Chondrocyte (in vitro differentiated cells): ENCODE results near the gene STK32B. TPM values are rescaled to one million over a fixed set of nuclear protein-coding genes. Genes with fewer than 3 reads are reported as not detected.

Experiments used
- DNase-seq: peaks from one replicate; pipeline ENCODE4 v3.0.0; 2021; ENCODE audit warnings: mixed read lengths, low spot score
- H3K27ac Mint-ChIP-seq: one replicate; pipeline ENCODE4 v1.8.0; 2021; ENCODE audit warnings: mild to moderate bottlenecking, moderate library complexity, mixed read lengths; ENCODE audit not compliant: unreplicated experiment
- H3K27me3 Mint-ChIP-seq: 2 replicates; pipeline ENCODE4 v1.8.0; 2021; ENCODE audit warnings: low read depth, mixed read lengths
- H3K36me3 Mint-ChIP-seq: 2 replicates; pipeline ENCODE4 v1.8.0; 2021; ENCODE audit warnings: low read depth, mixed read lengths
- H3K4me1 Mint-ChIP-seq: 2 replicates; pipeline ENCODE4 v1.8.0; 2021; ENCODE audit warnings: low read depth, mild to moderate bottlenecking, mixed read lengths
- H3K4me3 Mint-ChIP-seq: one replicate; pipeline ENCODE4 v1.8.0; 2021; ENCODE audit warnings: mild to moderate bottlenecking, moderate library complexity, mixed read lengths; ENCODE audit not compliant: unreplicated experiment
- H3K9me3 Mint-ChIP-seq: 2 replicates; pipeline ENCODE4 v1.8.0; 2021; ENCODE audit warnings: low read depth, mixed read lengths
- total RNA-seq: library from RNA; stranded (reverse); gene quantifications from 3 replicates; pipeline ENCODE4 v1.2.1, GENCODE V29; 2021
- TF ChIP-seq, protein P1 (sequence below): fragments of 200-600 bp; sonication (generic); IDR thresholded peaks from 2 replicates; pipeline ENCODE4 v1.5.0; 2021; ENCODE audit warnings: antibody characterized with exemption, mild to moderate bottlenecking, moderate library complexity

Gene STK32B
- total RNA-seq, 1 donor from 2014 or later: 14.2 TPM

- Mint-ChIP-seq H3K36me3 (peaks cover 3% of the 10 kb centered on the region), H3K4me3 (no peak overlapping the region), H3K9me3 (no peaks in the 10 kb centered on the region), H3K27ac (peak overlapping the region; percentile 34), H3K4me1 (peaks cover 25% of the 10 kb centered on the region), H3K27me3 (no peaks in the 10 kb centered on the region)
- TF ChIP-seq, protein P1, sequence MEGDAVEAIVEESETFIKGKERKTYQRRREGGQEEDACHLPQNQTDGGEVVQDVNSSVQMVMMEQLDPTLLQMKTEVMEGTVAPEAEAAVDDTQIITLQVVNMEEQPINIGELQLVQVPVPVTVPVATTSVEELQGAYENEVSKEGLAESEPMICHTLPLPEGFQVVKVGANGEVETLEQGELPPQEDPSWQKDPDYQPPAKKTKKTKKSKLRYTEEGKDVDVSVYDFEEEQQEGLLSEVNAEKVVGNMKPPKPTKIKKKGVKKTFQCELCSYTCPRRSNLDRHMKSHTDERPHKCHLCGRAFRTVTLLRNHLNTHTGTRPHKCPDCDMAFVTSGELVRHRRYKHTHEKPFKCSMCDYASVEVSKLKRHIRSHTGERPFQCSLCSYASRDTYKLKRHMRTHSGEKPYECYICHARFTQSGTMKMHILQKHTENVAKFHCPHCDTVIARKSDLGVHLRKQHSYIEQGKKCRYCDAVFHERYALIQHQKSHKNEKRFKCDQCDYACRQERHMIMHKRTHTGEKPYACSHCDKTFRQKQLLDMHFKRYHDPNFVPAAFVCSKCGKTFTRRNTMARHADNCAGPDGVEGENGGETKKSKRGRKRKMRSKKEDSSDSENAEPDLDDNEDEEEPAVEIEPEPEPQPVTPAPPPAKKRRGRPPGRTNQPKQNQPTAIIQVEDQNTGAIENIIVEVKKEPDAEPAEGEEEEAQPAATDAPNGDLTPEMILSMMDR: no peak
- DNase-seq: no peak
These were observed 154.9 kb downstream of the STK32B start for GRCh38 chr4:5206016-5206790.

DNA sequence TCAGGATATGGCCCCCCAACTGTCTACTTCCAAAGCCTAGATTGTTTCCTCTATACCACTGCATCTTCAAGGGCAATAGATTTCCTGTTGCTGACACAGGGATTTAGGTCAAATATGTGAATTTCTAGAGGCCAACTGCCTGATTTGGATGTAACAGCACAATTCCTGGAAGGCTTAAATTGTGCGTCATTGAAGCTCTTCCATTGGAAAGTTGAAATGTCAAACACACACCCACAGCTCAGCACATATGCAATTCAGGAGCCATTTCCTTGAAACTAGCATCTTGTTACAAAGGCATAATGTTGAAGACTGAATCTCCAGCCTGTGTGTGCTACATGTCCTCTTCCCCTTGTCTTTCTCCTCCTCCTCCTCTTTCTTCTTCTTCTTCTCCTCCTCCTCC lies 158.6 kb downstream of the STK32B start:
- no peaks in the 10 kb centered on the region for H3K27me3 Mint-ChIP-seq
- no peak overlapping the region for H3K27ac Mint-ChIP-seq
- H3K36me3 Mint-ChIP-seq: no peaks in the 10 kb centered on the region
- DNase-seq: no peak
- no peak overlapping the region for H3K4me3 Mint-ChIP-seq
- peaks cover 13% of the 10 kb centered on the region for H3K4me1 Mint-ChIP-seq
- TF ChIP-seq, protein P1: no peak
- H3K9me3 Mint-ChIP-seq: no peaks in the 10 kb centered on the region

GRCh38 chr4:5211282-5211839 lies 160.1 kb downstream of the STK32B start:
- Mint-ChIP-seq H3K4me3 (no peak overlapping the region), H3K36me3 (no peaks in the 10 kb centered on the region), H3K27ac (no peak overlapping the region), H3K9me3 (no peaks in the 10 kb centered on the region), H3K27me3 (no peaks in the 10 kb centered on the region), H3K4me1 (peaks cover 9% of the 10 kb centered on the region)
- DNase-seq: no peak
- TF ChIP-seq, protein P1: no peak

- no peaks in the 10 kb centered on the region for H3K9me3 Mint-ChIP-seq
These were observed 161.2 kb downstream of the STK32B start for GRCh38 chr4:5212255-5213013.

More at GRCh38 chr4:5212255-5213013, 161.2 kb downstream of the STK32B start:
- H3K27me3 Mint-ChIP-seq: no peaks in the 10 kb centered on the region
- peaks cover 7% of the 10 kb centered on the region for H3K4me1 Mint-ChIP-seq
- no peak overlapping the region for H3K4me3 Mint-ChIP-seq
- H3K36me3 Mint-ChIP-seq: no peaks in the 10 kb centered on the region
- TF ChIP-seq, protein P1: no peak
- DNase-seq: no peak
- H3K27ac Mint-ChIP-seq: no peak overlapping the region
